IMR-90 (cell line): ENCODE results near the gene C14orf93. TPM values are rescaled to one million over a fixed set of nuclear protein-coding genes. Genes with fewer than 3 reads are reported as not detected.

Experiments
- ATAC-seq: fragments of 200-7000 bp; cut with Tn5 transposase; 2 replicates; pipeline ENCODE4 v1.9.1; 2020; ENCODE audit warnings: low read depth, mild to moderate bottlenecking, moderate library complexity
- BruUV-seq: library from RNA; stranded (reverse); fragments of 400-500 nt; replicated peaks from 2 replicates; lab custom pipeline; 2021; lab: Mats Ljungman, UMichigan
- CTCF ChIA-PET: fragments of 300-600 bp; formaldehyde crosslinking; extraction: SDS; loops from one replicate; lab custom pipeline; 2021; ENCODE audit warnings: antibody characterized with exemption; lab: Yijun Ruan, JAX
- POLR2A ChIA-PET: fragments of 300-600 bp; sonication (Branson Sonifier 250); formaldehyde crosslinking; loops from one replicate; lab custom pipeline; 2022; ENCODE audit warnings: antibody characterized with exemption; ENCODE audit not compliant: unreplicated experiment; lab: Charles Lee
- DNase-seq: peaks from one replicate; pipeline ENCODE4 v3.0.0; 2013
- H2AFZ ChIP-seq: replicated peaks from 2 replicates; pipeline ENCODE3; 2013; ENCODE audit warnings: low read length, mild to moderate bottlenecking; ENCODE audit not compliant: poor library complexity
- H2AK5ac ChIP-seq: 2 replicates; pipeline ENCODE4 v1.6.1; 2013; ENCODE audit warnings: low read depth, low read length, inconsistent platforms
- H2AK9ac ChIP-seq: replicated peaks from 2 replicates; pipeline ENCODE3; 2013; ENCODE audit warnings: mild to moderate bottlenecking, low read depth, low read length, moderate library complexity; ENCODE audit not compliant: poor library complexity
- H2BK120ac ChIP-seq: 2 replicates; pipeline ENCODE4 v1.6.1; 2013; ENCODE audit warnings: low read depth, low read length, inconsistent platforms
- H2BK15ac ChIP-seq: 3 replicates; pipeline ENCODE4 v1.6.1; 2013; ENCODE audit warnings: low read depth, low read length, inconsistent platforms
- H2BK20ac ChIP-seq: 2 replicates; pipeline ENCODE4 v1.6.1; 2013; ENCODE audit warnings: low read depth, mild to moderate bottlenecking, inconsistent platforms, low read length, moderate library complexity
- H2BK5ac ChIP-seq: 2 replicates; pipeline ENCODE4 v1.6.1; 2013; ENCODE audit warnings: mild to moderate bottlenecking, low read depth, low read length, inconsistent platforms; ENCODE audit not compliant: poor library complexity, severe bottlenecking
- H3K14ac ChIP-seq: replicated peaks from 2 replicates; pipeline ENCODE4 v1.6.1; 2013; ENCODE audit warnings: low read depth, low read length, inconsistent platforms
- H3K18ac ChIP-seq: 2 replicates; pipeline ENCODE4 v1.6.1; 2013; ENCODE audit warnings: low read depth, low read length, control low read depth
- H3K23ac ChIP-seq: 2 replicates; pipeline ENCODE4 v1.6.1; 2013; ENCODE audit warnings: low read depth, low read length, inconsistent platforms
- H3K27ac ChIP-seq: 2 replicates; pipeline ENCODE4 v1.5.1; 2013; ENCODE audit warnings: mild to moderate bottlenecking, control low read depth, low read length; ENCODE audit not compliant: insufficient read depth
- H3K27me3 ChIP-seq: 2 replicates; pipeline ENCODE4 v1.6.1; 2013; ENCODE audit warnings: low read length; ENCODE audit not compliant: control insufficient read depth, insufficient read depth
- H3K36me3 ChIP-seq: 2 replicates; pipeline ENCODE4 v1.6.1; 2013; ENCODE audit warnings: low read length, mixed read lengths; ENCODE audit not compliant: control insufficient read depth, insufficient read depth
- H3K4ac ChIP-seq: 2 replicates; pipeline ENCODE4 v1.6.1; 2013; ENCODE audit warnings: low read depth, low read length, inconsistent platforms
- H3K4me1 ChIP-seq: 2 replicates; pipeline ENCODE4 v1.6.1; 2013; ENCODE audit warnings: low read length, mixed read lengths; ENCODE audit not compliant: control insufficient read depth, insufficient read depth
- H3K4me2 ChIP-seq: 2 replicates; pipeline ENCODE4 v1.6.1; 2013; ENCODE audit warnings: low read depth, mild to moderate bottlenecking, control low read depth, low read length, moderate library complexity
- H3K4me3 ChIP-seq: 2 replicates; pipeline ENCODE4 v1.5.1; 2013; ENCODE audit warnings: low read depth, mild to moderate bottlenecking, control low read depth, low read length, moderate library complexity; ENCODE audit not compliant: insufficient read depth
- H3K56ac ChIP-seq: 2 replicates; pipeline ENCODE4 v1.6.1; 2013; ENCODE audit warnings: low read length, inconsistent platforms; ENCODE audit not compliant: insufficient read depth; ENCODE audit errors: extremely low read depth
- H3K79me1 ChIP-seq, 2 experiments: 2 replicates each; pipeline ENCODE4 v1.6.1; 2013; ENCODE audit warnings: low read length in 2 of 2, inconsistent platforms in 1 of 2, low read depth in 1 of 2
- H3K9ac ChIP-seq: 2 replicates; pipeline ENCODE4 v1.6.1; 2013; ENCODE audit warnings: low read depth, low read length, control low read depth
- H3K9me1 ChIP-seq: 2 replicates; pipeline ENCODE4 v1.6.1; 2013; ENCODE audit warnings: low read length, inconsistent platforms; ENCODE audit not compliant: insufficient read depth
- H3K9me3 ChIP-seq: 2 replicates; pipeline ENCODE4 v1.6.1; 2013; ENCODE audit warnings: low read length; ENCODE audit not compliant: control insufficient read depth, insufficient read depth
- H4K20me1 ChIP-seq: 2 replicates; pipeline ENCODE4 v1.6.1; 2013; ENCODE audit warnings: low read length, inconsistent platforms; ENCODE audit not compliant: insufficient read depth
- H4K5ac ChIP-seq: 2 replicates; pipeline ENCODE4 v1.6.1; 2013; ENCODE audit warnings: mild to moderate bottlenecking, low read depth, low read length, control low read depth
- H4K8ac ChIP-seq, 2 experiments: 2 replicates each; pipeline ENCODE4 v1.6.1; 2013; ENCODE audit warnings: low read depth in 2 of 2, low read length in 2 of 2, control low read depth in 1 of 2, inconsistent platforms in 1 of 2
- H4K91ac ChIP-seq: 2 replicates; pipeline ENCODE4 v1.6.1; 2013; ENCODE audit warnings: low read depth, low read length, inconsistent platforms; ENCODE audit not compliant: insufficient read depth
- BHLHE40 ChIP-seq: fragments of 150-350 bp; IDR thresholded peaks from 2 replicates; pipeline ENCODE4 v1.6.1; 2016; ENCODE audit warnings: mild to moderate bottlenecking, low read depth, low read length
- CEBPB ChIP-seq: IDR thresholded peaks from 2 replicates; pipeline ENCODE4 v1.6.1; 2012; ENCODE audit warnings: low read depth, low read length, improper control_type of control experiment
- CTCF ChIP-seq: conservative IDR thresholded peaks from 2 replicates; pipeline ENCODE4 v1.5.1; 2012; ENCODE audit warnings: mild to moderate bottlenecking, low read depth, low read length, improper control_type of control experiment
- FOS ChIP-seq: fragments of 150-350 bp; IDR thresholded peaks from 2 replicates; pipeline ENCODE4 v1.6.1; 2016; ENCODE audit warnings: low read depth, low read length
- WGBS, 2 experiments: methylation state at CpG; one replicate each; pipeline versions ENCODE4 v1.1.5 to v1.1.7; 2013; ENCODE audit warnings: missing lambda C conversion rate in 2 of 2; ENCODE audit not compliant: insufficient read length in 1 of 2; ENCODE audit errors: extremely low coverage in 2 of 2; 5-methylcytosine and 5-hydroxymethylcytosine counted together
- dilution Hi-C: fragments of 300-500 bp; cut with HindIII; formaldehyde crosslinking; loops from one replicate; pipeline ENCODE4 v1.14.3; 2018; ENCODE audit warnings: low sequenced_read_pairs; ENCODE audit not compliant: unreplicated experiment
- in situ Hi-C: fragments of 300-500 bp; cut with MboI; formaldehyde crosslinking; loops from 3 replicates; pipeline ENCODE4 v1.14.3; 2019; ENCODE audit warnings: low sequenced_read_pairs, inconsistent platforms, mixed read lengths
- intact Hi-C: fragments of 100-400 bp; cut with micrococcal nuclease; formaldehyde crosslinking; loops from 2 replicates; pipeline ENCODE4 v1.10.0; 2022
- polyA plus RNA-seq, 3 experiments: library from polyadenylated mRNA; depleted of rRNA; stranded (reverse); fragments of >200 nt; gene quantifications; 2 replicates each; pipeline ENCODE4 v1.2.3, GENCODE V29; 2012; ENCODE audit warnings: low replicate concordance in 1 of 3
- total RNA-seq: library from RNA; depleted of rRNA; stranded (reverse); fragments of >200 nt; gene quantifications from 2 replicates; pipeline ENCODE4 v1.2.3, GENCODE V29; 2012
- TF ChIP-seq, protein P1 (sequence below): fragments of 150-350 bp; IDR thresholded peaks from 2 replicates; pipeline ENCODE4 v1.6.1; 2017; ENCODE audit warnings: mild to moderate bottlenecking, antibody characterized with exemption, low read length, low read depth

The C14orf93 gene
- total and polyA plus RNA-seq, 2 of the 4 experiments (the other 2 are of a cell fraction): 5.4 to 5.7 TPM

DNA sequence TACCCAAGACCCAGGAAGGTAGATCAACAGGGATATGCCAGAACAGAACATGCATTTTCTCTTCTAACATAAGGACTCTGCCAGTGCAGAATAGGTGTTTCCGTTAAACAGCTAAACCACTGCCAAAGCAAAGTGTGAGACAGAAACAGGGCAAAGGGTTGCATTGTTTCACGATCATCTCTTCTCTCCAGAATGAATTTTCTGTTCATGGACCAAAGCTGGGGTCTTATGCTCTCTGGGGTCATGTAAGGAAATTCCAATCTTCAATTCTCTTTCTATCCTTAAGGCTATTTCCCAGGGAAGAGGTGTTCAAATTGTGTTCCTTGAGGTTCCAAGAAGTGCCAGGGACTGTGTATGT is 13.8 kb upstream of the C14orf93 start:
- H3K27me3 ChIP-seq: no peaks in the 10 kb centered on the region
- no CpG with 5 or more reads among the region's 2 CpGs for WGBS, 2 experiments
- H3K14ac ChIP-seq: no peak overlapping the region
- H4K20me1 ChIP-seq: peaks cover 11% of the 10 kb centered on the region
- TF ChIP-seq FOS (no peak), BHLHE40 (no peak), CTCF (no peak), CEBPB (no peak)
- TF ChIP-seq, protein P1, sequence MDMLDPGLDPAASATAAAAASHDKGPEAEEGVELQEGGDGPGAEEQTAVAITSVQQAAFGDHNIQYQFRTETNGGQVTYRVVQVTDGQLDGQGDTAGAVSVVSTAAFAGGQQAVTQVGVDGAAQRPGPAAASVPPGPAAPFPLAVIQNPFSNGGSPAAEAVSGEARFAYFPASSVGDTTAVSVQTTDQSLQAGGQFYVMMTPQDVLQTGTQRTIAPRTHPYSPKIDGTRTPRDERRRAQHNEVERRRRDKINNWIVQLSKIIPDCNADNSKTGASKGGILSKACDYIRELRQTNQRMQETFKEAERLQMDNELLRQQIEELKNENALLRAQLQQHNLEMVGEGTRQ: no peak
- H3K4me2 ChIP-seq: no peak overlapping the region
- dilution Hi-C loops (no loop called here), in situ Hi-C loops (no loop called here), intact Hi-C loops (no loop called here)
- no TSS peak for BruUV-seq
- no peak overlapping the region for H2AFZ ChIP-seq
- no peak overlapping the region for H4K8ac ChIP-seq
- POLR2A ChIA-PET: interaction anchor here (0.6 to 0.7 kb wide), 3 partner anchors 17 to 94 kb away, joined by 3 to 9 read pairs (median 7); no protein-coding TSS in a partner anchor
- H2AK5ac ChIP-seq: no peak overlapping the region
- H3K27ac ChIP-seq: no peak overlapping the region
- H3K4ac ChIP-seq: no peak overlapping the region
- peaks cover 11% of the 10 kb centered on the region for H3K4me1 ChIP-seq
- peaks cover 8 to 15% of the 10 kb centered on the region in 2 experiments; a peak in 2 of 4 replicates for H3K79me1 ChIP-seq
- no peak overlapping the region for H2BK20ac ChIP-seq
- H2BK15ac ChIP-seq: no peak overlapping the region
- ATAC-seq: no peak
- H3K9ac ChIP-seq: no peak overlapping the region
- H3K23ac ChIP-seq: no peak overlapping the region
- CTCF ChIA-PET: interaction anchor here (1.0 to 1.1 kb wide), 2 partner anchors 29 to 45 kb away, joined by 3 to 9 read pairs; no protein-coding TSS in a partner anchor
- no peak overlapping the region for H4K91ac ChIP-seq
- H3K36me3 ChIP-seq: peaks cover 16% of the 10 kb centered on the region
- H3K18ac ChIP-seq: no peak overlapping the region
- no peak overlapping the region for H4K5ac ChIP-seq
- no peaks in the 10 kb centered on the region for H3K9me3 ChIP-seq
- H3K56ac ChIP-seq: no peak overlapping the region
- no peak overlapping the region for H2AK9ac ChIP-seq
- DNase-seq: no peak
- H2BK5ac ChIP-seq: no peak overlapping the region
- H3K4me3 ChIP-seq: no peak overlapping the region
- H2BK120ac ChIP-seq: no peak overlapping the region
- peaks cover 9% of the 10 kb centered on the region for H3K9me1 ChIP-seq
